Measurements from ENCODE around the gene RACGAP1.

DNA sequence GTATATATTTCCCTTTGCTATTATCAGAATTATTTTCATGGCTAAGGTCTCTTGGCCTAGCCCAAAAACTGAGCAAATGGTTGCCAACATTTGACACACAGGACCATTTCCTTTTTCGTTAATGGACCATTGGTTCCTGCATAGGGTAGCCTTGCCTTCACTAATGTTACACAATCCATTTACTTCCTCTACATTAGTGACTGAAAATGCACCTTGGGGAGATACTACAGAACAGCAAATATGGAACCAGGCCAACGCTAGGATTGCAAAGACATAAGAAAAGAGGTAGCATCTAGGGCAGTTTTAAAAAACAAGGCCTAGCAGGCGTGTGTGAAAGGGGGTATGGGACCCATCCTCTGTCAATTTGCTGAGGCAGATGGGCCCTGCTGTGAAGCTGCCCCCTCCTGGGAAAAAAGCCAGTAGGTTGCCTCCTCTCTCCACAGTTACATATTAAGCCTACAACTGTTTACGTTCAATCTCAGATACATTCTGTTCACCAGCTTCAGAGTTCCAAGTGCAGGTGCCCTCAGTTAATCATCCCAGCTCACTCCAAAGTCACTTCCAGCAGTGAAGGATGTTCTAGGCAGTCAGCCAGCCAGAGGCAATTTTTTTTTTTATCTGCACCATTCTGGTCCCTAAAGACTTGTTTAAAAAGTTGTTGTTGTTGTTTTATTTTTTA lies 37.5 kb downstream of the RACGAP1 start:
- TF ChIP-seq POLR2A (IDR thresholded peaks at IDR 0.05): no peak
- TF ChIP-seq, protein P1, sequence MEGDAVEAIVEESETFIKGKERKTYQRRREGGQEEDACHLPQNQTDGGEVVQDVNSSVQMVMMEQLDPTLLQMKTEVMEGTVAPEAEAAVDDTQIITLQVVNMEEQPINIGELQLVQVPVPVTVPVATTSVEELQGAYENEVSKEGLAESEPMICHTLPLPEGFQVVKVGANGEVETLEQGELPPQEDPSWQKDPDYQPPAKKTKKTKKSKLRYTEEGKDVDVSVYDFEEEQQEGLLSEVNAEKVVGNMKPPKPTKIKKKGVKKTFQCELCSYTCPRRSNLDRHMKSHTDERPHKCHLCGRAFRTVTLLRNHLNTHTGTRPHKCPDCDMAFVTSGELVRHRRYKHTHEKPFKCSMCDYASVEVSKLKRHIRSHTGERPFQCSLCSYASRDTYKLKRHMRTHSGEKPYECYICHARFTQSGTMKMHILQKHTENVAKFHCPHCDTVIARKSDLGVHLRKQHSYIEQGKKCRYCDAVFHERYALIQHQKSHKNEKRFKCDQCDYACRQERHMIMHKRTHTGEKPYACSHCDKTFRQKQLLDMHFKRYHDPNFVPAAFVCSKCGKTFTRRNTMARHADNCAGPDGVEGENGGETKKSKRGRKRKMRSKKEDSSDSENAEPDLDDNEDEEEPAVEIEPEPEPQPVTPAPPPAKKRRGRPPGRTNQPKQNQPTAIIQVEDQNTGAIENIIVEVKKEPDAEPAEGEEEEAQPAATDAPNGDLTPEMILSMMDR (IDR thresholded peaks at IDR 0.05): no peak

Data from adrenal gland (tissue), 5 donors.